Pancreas (tissue), 10 donors: ENCODE results near the gene MAP3K1. TPM values are rescaled to one million over a fixed set of nuclear protein-coding genes. Genes with fewer than 3 reads are reported as not detected.

Experiments
- ATAC-seq, 4 donors: fragments of 200-7000 bp; cut with Tn5 transposase; one replicate each; pipeline versions ENCODE4 v1.8.0 to v1.9.1; 2020; ENCODE audit warnings: mild to moderate bottlenecking in 4 of 4, moderate library complexity in 4 of 4
- DNase-seq, 6 donors: peaks; one replicate each; pipeline ENCODE4 v3.0.0-alpha.2; 2020
- FAIRE-seq: peaks from 2 replicates; lab custom pipeline; 2012; peaks lifted over from hg19 to GRCh38; lab: Jason Lieb, UNC
- H3K27ac ChIP-seq, 4 donors: fragments of 200-600 bp; sonication (generic); 1 replicate in 3 of 4; 2 replicates in 1 of 4; pipeline versions ENCODE4 v1.5.0 to v1.8.0; 2020
- H3K27me3 ChIP-seq, 4 donors: fragments of 200-600 bp; one replicate each; pipeline ENCODE4 v1.8.0; 2021
- H3K36me3 ChIP-seq, 3 donors: fragments of 200-600 bp; sonication (generic) in 1 of 3; one replicate each; pipeline versions ENCODE4 v1.5.0 to v1.8.0; 2020 to 2021
- H3K4me1 ChIP-seq, 3 donors: fragments of 200-600 bp; one replicate each; pipeline ENCODE4 v1.8.0; 2021
- H3K4me3 ChIP-seq, 4 donors: fragments of 200-600 bp; sonication (generic) in 2 of 4; one replicate each; pipeline versions ENCODE4 v1.5.0 to v1.8.0; 2020 to 2021
- H3K9me3 ChIP-seq, 4 donors: fragments of 200-600 bp; one replicate each; pipeline ENCODE4 v1.8.0; 2021
- WGBS, 2 donors: extraction: QIAGEN DNeasy Blood & Tissue Kit; methylation state at CpG; one replicate each; pipeline ENCODE4 v1.1.7; 2013; 5-methylcytosine and 5-hydroxymethylcytosine counted together
- intact Hi-C, 3 donors: fragments of 100-400 bp; cut with DNase I; formaldehyde crosslinking; loops; one replicate each; pipeline versions ENCODE4 v1.11.1 to v1.14.2; 2022
- polyA plus RNA-seq, 2 donors: library from polyadenylated mRNA; stranded (reverse); fragments of 200-250 nt; gene quantifications; one replicate each; pipeline ENCODE4 v1.2.3, GENCODE V29; 2013
- total RNA-seq, 6 donors: library from RNA; stranded (reverse); fragmentation: NEBNext Ultra II Directional in 4 of 6; extraction: Animal tissue kit (Norgen Biotek cat#: 25700) in 4 of 6; gene quantifications; one replicate each; pipeline versions ENCODE4 v1.2.1 to v1.2.4, GENCODE V29; 2021 to 2023
- TF ChIP-seq, protein P1 (sequence below), 4 donors: fragments of 200-600 bp; sonication (generic) in 3 of 4; IDR thresholded peaks; one replicate each; pipeline versions ENCODE4 v1.5.0 to v1.8.0; 2021; ENCODE audit warnings: antibody characterized with exemption in 4 of 4
- donor health status: healthy with polysubstance abuse.
- donor health status: DM: no; HTN: no; CAD: no; lungs with moderate emphysema.
- donor health status: DM: no; HTN: no; CAD: no.
- donor health status: control.
- donor health status: control.
- donor health status: Bipolar disorder and iron deficiency.
- donor health status: DM: yes; HTN: yes; CAD: no.
- donor health status: DM: no; HTN: no; CAD: no.
- donor health status: DM: no; HTN: no; CAD: no.
- donor health status: DM: yes; HTN: yes; CAD: no.

MAP3K1 gene
- total and polyA plus RNA-seq, 8 donors, result 5.4 to 28.7 (median 12.1) TPM

DNA sequence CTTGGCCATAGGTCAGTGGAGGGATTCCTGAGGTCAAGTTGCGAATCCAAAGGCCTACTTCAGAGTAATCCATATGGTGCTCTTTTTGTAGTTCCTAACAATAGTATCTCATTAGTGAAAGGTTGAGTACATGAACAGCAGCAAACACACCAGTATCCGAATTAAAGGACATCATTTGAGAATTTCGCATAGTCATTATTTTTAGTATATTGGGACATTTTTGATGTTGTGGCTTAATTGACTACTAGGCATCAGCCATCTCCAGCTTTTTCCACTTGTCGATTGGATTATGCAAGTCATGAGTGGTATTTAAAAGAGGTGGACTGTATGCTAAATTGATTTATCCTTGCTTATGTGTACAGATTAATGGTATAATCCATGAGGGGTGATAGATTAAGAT, 23.7 kb downstream of the MAP3K1 start:
- FAIRE-seq, result no peak
- DNase-seq, result no peak
- Histone ChIP-seq H3K27ac (peak overlapping the region in 2 of 4 donors; percentile 30 to 65), H3K9me3 (no peaks in the 10 kb centered on the region), H3K27me3 (no peaks in the 10 kb centered on the region), H3K4me1 (peaks cover 15 to 44% (median 35%) of the 10 kb centered on the region in 3 donors), H3K36me3 (no peaks in the 10 kb centered on the region), H3K4me3 (no peak overlapping the region)
- no peak for ATAC-seq
- 69 to 77% methylated on average over 4 of the region's 4 CpGs for WGBS, 2 donors
- intact Hi-C loops, result loop anchor here in 2 of 3 donors (10.0 kb wide), 1 partner anchor 564 kb away; no protein-coding TSS in a partner anchor
- TF ChIP-seq, protein P1, sequence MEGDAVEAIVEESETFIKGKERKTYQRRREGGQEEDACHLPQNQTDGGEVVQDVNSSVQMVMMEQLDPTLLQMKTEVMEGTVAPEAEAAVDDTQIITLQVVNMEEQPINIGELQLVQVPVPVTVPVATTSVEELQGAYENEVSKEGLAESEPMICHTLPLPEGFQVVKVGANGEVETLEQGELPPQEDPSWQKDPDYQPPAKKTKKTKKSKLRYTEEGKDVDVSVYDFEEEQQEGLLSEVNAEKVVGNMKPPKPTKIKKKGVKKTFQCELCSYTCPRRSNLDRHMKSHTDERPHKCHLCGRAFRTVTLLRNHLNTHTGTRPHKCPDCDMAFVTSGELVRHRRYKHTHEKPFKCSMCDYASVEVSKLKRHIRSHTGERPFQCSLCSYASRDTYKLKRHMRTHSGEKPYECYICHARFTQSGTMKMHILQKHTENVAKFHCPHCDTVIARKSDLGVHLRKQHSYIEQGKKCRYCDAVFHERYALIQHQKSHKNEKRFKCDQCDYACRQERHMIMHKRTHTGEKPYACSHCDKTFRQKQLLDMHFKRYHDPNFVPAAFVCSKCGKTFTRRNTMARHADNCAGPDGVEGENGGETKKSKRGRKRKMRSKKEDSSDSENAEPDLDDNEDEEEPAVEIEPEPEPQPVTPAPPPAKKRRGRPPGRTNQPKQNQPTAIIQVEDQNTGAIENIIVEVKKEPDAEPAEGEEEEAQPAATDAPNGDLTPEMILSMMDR (IDR thresholded peaks at IDR 0.05), result no peak

DNA sequence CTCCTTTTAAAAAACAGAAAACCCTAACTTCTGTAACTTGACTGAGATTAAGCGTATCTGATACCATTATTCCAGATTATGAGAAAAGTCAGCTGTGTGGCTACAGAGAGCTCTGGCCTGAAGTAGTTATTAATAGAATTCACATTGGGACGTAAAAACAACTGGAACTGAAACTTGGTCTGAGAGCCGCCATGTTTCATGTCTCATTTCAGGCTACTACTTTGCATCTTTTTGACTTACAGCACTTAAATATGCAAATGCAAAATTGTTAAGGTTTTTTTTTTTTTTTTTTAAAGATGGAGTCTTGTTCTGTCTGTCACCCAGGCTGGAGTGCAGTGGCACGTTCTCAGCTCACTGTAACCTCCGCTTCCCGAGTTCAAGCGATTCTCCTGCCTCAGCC, 25.2 kb downstream of the MAP3K1 start:
- H3K4me1 ChIP-seq, result peaks cover 9 to 44% (median 36%) of the 10 kb centered on the region in 3 donors
- no peak for FAIRE-seq
- intact Hi-C loops, result no loop called here
- no peak for DNase-seq
- no peaks in the 10 kb centered on the region for H3K27me3 ChIP-seq
- 80 to 83% methylated on average over 7 of the region's 7 CpGs for WGBS, 2 donors
- no peak overlapping the region for H3K4me3 ChIP-seq
- H3K9me3 ChIP-seq, result no peaks in the 10 kb centered on the region
- peak in 1 of 4 donors; percentile 6 for ATAC-seq
- no peaks in the 10 kb centered on the region for H3K36me3 ChIP-seq
- H3K27ac ChIP-seq, result no peak overlapping the region
- TF ChIP-seq, protein P1 (IDR thresholded peaks at IDR 0.05), result no peak

DNA sequence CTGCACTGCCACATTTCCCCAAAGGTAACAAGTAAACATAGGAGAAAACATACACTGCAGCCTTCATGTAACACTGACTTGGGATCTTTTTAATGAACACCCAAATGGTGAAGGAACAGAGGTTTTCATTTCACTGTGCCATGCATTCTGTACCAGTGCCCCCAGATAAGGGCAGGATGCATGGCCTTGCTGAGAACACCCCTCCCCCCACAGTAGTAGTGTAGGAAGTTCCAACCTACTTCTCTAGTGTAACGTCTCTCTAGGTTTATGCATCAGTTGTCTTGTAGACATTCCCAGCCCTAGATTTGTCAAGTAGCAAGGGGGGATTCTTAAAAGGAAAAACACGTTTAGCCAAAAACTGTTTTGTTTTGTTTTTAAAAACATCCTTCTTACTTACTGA, 29.9 kb downstream of the MAP3K1 start:
- intact Hi-C loops, result no loop called here
- WGBS, 2 donors, result 30 to 32% methylated on average over 2 of the region's 2 CpGs
- peak in 3 of 4 donors; percentile 27 to 61 (median 37) for ATAC-seq

DNA sequence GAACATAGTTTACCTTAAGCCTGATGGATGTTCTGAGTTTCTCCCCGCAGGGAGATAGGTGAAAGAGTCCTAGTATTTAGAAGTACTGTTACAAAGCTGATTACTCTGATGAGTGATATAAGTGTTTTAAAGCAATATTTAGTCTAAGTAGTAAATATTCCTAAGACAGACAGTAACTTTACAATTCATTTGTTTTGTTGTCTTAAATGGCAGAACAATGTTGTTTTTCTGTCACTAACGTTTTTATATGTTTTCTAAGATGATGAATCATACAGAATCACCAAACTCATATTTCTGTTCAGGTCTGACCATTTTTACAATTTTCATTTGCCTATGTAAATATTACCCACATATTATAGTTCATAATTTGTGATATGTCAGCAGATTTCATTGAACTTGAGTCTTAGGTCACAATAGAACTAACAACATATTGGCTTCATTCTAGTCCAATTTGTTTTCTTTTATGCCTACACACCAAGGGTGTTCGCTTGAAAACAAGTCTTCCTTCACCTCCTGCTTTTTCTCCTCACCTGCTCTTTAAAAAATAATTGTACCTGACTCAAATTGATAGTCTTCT, 30.6 kb downstream of the MAP3K1 start:
- ATAC-seq (no peak), FAIRE-seq (no peak), DNase-seq (no peak)
- H3K27me3 ChIP-seq, result no peaks in the 10 kb centered on the region
- TF ChIP-seq, protein P1 (IDR thresholded peaks at IDR 0.05), result no peak
- peaks cover 30 to 70% (median 53%) of the 10 kb centered on the region in 3 donors for H3K4me1 ChIP-seq
- intact Hi-C loops, result no loop called here
- H3K4me3 ChIP-seq, result no peak overlapping the region
- no peaks in the 10 kb centered on the region for H3K9me3 ChIP-seq
- 37 to 53% methylated on average over 3 of the region's 3 CpGs for WGBS, 2 donors
- H3K36me3 ChIP-seq, result no peaks in the 10 kb centered on the region
- H3K27ac ChIP-seq, result no peak overlapping the region

More for the DNA sequence above, 29.9 kb downstream of the MAP3K1 start:
- TF ChIP-seq, protein P1 (IDR thresholded peaks at IDR 0.05), result no peak
- Histone ChIP-seq H3K4me3 (no peak overlapping the region), H3K4me1 (peaks cover 28 to 64% (median 48%) of the 10 kb centered on the region in 3 donors), H3K27me3 (no peaks in the 10 kb centered on the region), H3K36me3 (no peaks in the 10 kb centered on the region), H3K27ac (no peak overlapping the region), H3K9me3 (no peaks in the 10 kb centered on the region)
- no peak for DNase-seq
- FAIRE-seq, result no peak

DNA sequence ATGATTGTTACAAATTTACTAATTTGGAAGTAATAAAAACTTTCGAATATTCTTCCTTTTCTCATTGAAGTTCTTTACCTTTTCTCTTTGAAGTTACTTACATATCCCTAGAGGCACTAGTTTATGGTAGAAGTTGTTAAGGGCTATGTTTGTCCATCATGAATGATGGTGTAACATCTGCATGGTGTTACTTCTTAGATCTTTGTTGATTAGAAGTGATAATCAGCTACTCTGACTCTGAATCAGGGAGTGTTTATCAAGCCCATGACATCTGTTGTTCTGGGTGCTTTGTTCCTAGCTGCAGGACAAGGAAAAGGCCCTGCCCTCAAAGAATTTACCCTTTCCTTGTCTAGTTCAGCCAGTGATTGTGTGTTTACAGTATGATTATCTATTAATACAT, 32.9 kb downstream of the MAP3K1 start:
- Histone ChIP-seq H3K27ac (no peak overlapping the region), H3K4me1 (peaks cover 42 to 72% (median 69%) of the 10 kb centered on the region in 3 donors), H3K9me3 (no peaks in the 10 kb centered on the region), H3K4me3 (no peak overlapping the region), H3K36me3 (no peaks in the 10 kb centered on the region), H3K27me3 (no peaks in the 10 kb centered on the region)
- TF ChIP-seq, protein P1 (IDR thresholded peaks at IDR 0.05), result no peak
- ATAC-seq (no peak), FAIRE-seq (no peak), DNase-seq (no peak)
- WGBS, 2 donors, result 59 to 71% methylated on average over 1 of the region's 1 CpG
- intact Hi-C loops, result no loop called here
